Spinal cord (tissue), 10 donors: ENCODE measurements around the gene NAE1. TPM values are rescaled to one million over a fixed set of nuclear protein-coding genes. Genes with fewer than 3 reads are reported as not detected.

Experiments used
- DNase-seq, 6 donors: peaks; one replicate each; pipeline versions ENCODE4 v3.0.0 to v3.0.0-alpha.2; 2013 to 2015; ENCODE audit warnings: low spot score in 6 of 6, low read depth in 4 of 6
- H3K27ac ChIP-seq: one replicate; pipeline ENCODE4 v1.5.1; 2013; ENCODE audit warnings: low read depth, low read length, control low read depth
- H3K27me3 ChIP-seq: one replicate; pipeline ENCODE4 v1.6.1; 2013; ENCODE audit warnings: low read length; ENCODE audit not compliant: control insufficient read depth, insufficient read depth
- H3K36me3 ChIP-seq: one replicate; pipeline ENCODE4 v1.6.1; 2013; ENCODE audit warnings: low read length; ENCODE audit not compliant: control insufficient read depth, insufficient read depth
- H3K4me1 ChIP-seq: one replicate; pipeline ENCODE4 v1.6.1; 2013; ENCODE audit warnings: low read length; ENCODE audit not compliant: control insufficient read depth, insufficient read depth
- H3K4me3 ChIP-seq: one replicate; pipeline ENCODE4 v1.5.1; 2013; ENCODE audit warnings: low read depth, low read length, control low read depth
- H3K9me3 ChIP-seq: one replicate; pipeline ENCODE4 v1.6.1; 2013; ENCODE audit warnings: low read length; ENCODE audit not compliant: control insufficient read depth, insufficient read depth
- WGBS: methylation state at CpG from one replicate; pipeline ENCODE4 v1.1.5; 2013; ENCODE audit warnings: missing lambda C conversion rate; ENCODE audit not compliant: insufficient coverage; 5-methylcytosine and 5-hydroxymethylcytosine counted together
- polyA plus RNA-seq, 2 donors: library from polyadenylated mRNA; unstranded; fragments of 120-200 nt; gene quantifications; one replicate each; pipeline ENCODE4 v1.2.1, GENCODE V29; 2013; ENCODE audit not compliant: insufficient read length in 2 of 2
- total RNA-seq, 2 donors: library from RNA; depleted of rRNA in 1 of 2; stranded (reverse); fragments of 120-200 nt in 1 of 2; fragments of >200 nt in 1 of 2; gene quantifications; one replicate each; pipeline versions ENCODE4 v1.2.3 to v1.2.4, GENCODE V29; 2013 to 2014
- donor health status: healthy.

Gene NAE1
- total and polyA plus RNA-seq, 4 donors, result 79.4 to 93.5 (median 89.1) TPM

GRCh38 chr16:66851166-66851964 lies 20.6 kb upstream of the NAE1 start:
- Histone ChIP-seq H3K36me3 (no peaks in the 10 kb centered on the region), H3K9me3 (no peaks in the 10 kb centered on the region), H3K4me3 (no peak overlapping the region), H3K27me3 (peaks cover 6% of the 10 kb centered on the region), H3K27ac (no peak overlapping the region), H3K4me1 (no peaks in the 10 kb centered on the region)
- no peak for DNase-seq
- 87% methylated on average over 12 of the region's 13 CpGs for WGBS

- Histone ChIP-seq H3K36me3 (no peaks in the 10 kb centered on the region), H3K27me3 (peaks cover 15% of the 10 kb centered on the region), H3K9me3 (no peaks in the 10 kb centered on the region), H3K4me1 (peaks cover 1% of the 10 kb centered on the region), H3K27ac (no peak overlapping the region), H3K4me3 (no peak overlapping the region)
- 89% methylated on average over 6 of the region's 14 CpGs for WGBS
- DNase-seq, result no peak
Measured at GRCh38 chr16:66850115-66850815, 19.5 kb upstream of the NAE1 start.

GRCh38 chr16:66849549-66849948 lies 18.8 kb upstream of the NAE1 start:
- Histone ChIP-seq H3K4me1 (peaks cover 8% of the 10 kb centered on the region), H3K4me3 (no peak overlapping the region), H3K36me3 (no peaks in the 10 kb centered on the region), H3K27me3 (peaks cover 22% of the 10 kb centered on the region), H3K27ac (no peak overlapping the region), H3K9me3 (no peaks in the 10 kb centered on the region)
- 78% methylated on average over 3 of the region's 4 CpGs for WGBS
- no peak for DNase-seq

- 88% methylated on average over 2 of the region's 2 CpGs for WGBS
- Histone ChIP-seq H3K4me3 (no peak overlapping the region), H3K27ac (no peak overlapping the region), H3K36me3 (no peaks in the 10 kb centered on the region), H3K9me3 (no peaks in the 10 kb centered on the region), H3K4me1 (peaks cover 13% of the 10 kb centered on the region), H3K27me3 (peaks cover 26% of the 10 kb centered on the region)
- DNase-seq, result no peak
Measured at GRCh38 chr16:66849021-66849420, 18.2 kb upstream of the NAE1 start.

DNA sequence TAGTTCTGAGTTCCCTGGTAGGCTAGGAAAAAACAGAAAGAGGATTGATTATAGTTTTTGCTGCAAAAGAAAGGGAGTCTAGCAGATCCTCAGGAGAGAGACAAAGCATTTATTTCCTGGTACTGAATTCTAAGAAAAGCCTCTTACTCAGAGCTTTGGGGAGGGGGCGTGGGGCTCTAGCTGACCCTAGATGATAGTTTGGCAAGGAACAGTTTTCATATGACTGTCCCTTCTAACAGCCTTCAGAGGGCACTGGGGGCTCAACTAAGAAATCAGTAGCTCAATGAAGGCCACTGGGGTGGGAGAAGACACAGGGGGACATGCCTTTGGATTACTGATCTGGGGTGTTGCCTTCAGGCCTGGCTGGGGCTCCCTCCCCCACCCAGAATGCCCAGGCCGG lies 17.4 kb upstream of the NAE1 start:
- no peak for DNase-seq
- no peak overlapping the region for H3K4me3 ChIP-seq
- no peaks in the 10 kb centered on the region for H3K36me3 ChIP-seq
- H3K27ac ChIP-seq, result no peak overlapping the region
- H3K4me1 ChIP-seq, result peaks cover 16% of the 10 kb centered on the region
- peaks cover 32% of the 10 kb centered on the region for H3K27me3 ChIP-seq
- WGBS, result 88% methylated on average over 1 of the region's 2 CpGs
- no peaks in the 10 kb centered on the region for H3K9me3 ChIP-seq

GRCh38 chr16:66847533-66848067 lies 16.8 kb upstream of the NAE1 start:
- no CpG with 5 or more reads among the region's 6 CpGs for WGBS
- peaks cover 37% of the 10 kb centered on the region for H3K27me3 ChIP-seq

DNA sequence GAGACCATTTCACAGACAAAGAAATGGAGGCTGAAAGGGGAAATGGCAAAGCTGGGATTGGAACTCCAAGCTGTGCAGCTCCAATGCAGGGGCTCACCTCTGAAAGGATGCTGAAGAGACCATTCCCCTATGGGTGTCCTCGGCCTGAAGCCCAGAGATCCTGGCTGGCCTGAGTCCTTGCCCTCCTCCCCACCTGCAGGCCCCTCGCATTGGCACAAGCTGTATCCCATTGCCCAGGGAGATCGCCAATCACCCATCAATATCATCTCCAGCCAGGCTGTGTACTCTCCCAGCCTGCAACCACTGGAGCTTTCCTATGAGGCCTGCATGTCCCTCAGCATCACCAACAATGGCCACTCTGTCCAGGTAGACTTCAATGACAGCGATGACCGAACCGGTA lies 16.1 kb upstream of the NAE1 start:
- peaks cover 40% of the 10 kb centered on the region for H3K27me3 ChIP-seq
- H3K27ac ChIP-seq, result no peak overlapping the region
- H3K9me3 ChIP-seq, result no peaks in the 10 kb centered on the region
- no peak for DNase-seq
- WGBS, result 85% methylated on average over 6 of the region's 6 CpGs
- no peak overlapping the region for H3K4me3 ChIP-seq
- H3K36me3 ChIP-seq, result no peaks in the 10 kb centered on the region
- H3K4me1 ChIP-seq, result peaks cover 16% of the 10 kb centered on the region

More at GRCh38 chr16:66847533-66848067, 16.8 kb upstream of the NAE1 start:
- Histone ChIP-seq H3K4me3 (no peak overlapping the region), H3K4me1 (peaks cover 16% of the 10 kb centered on the region), H3K36me3 (no peaks in the 10 kb centered on the region), H3K9me3 (no peaks in the 10 kb centered on the region), H3K27ac (no peak overlapping the region)
- no peak for DNase-seq

- DNase-seq, result no peak
- peaks cover 16% of the 10 kb centered on the region for H3K4me1 ChIP-seq
- no peak overlapping the region for H3K4me3 ChIP-seq
- WGBS, result 80% methylated on average over 1 of the region's 1 CpG
- no peaks in the 10 kb centered on the region for H3K36me3 ChIP-seq
- no peaks in the 10 kb centered on the region for H3K9me3 ChIP-seq
- H3K27ac ChIP-seq, result no peak overlapping the region
- H3K27me3 ChIP-seq, result peaks cover 40% of the 10 kb centered on the region
Measured at GRCh38 chr16:66846266-66846665, 15.5 kb upstream of the NAE1 start.

DNA sequence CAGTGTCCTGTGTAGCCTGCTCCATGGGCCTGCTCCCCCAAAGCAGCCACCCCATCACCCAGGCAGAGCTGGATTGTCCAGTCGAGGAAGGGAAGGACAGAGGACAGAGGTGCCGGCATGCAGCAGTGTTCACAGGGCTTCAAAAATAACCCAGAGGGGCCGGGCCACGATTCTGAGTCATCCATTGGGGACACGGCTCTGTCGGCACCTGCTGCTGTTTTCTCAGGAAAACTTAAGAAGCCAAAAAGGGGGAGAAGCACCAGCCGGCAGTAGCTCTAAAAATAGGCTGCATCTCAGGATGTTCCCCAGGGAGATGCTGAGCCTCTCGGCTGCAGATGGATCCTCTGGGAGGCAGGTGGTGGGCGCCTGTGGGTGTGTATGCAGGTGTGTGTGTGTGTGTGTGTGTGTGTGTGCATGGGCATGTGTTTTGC lies 15.0 kb upstream of the NAE1 start:
- no peak overlapping the region for H3K4me3 ChIP-seq
- H3K36me3 ChIP-seq, result no peaks in the 10 kb centered on the region
- peak in 2 of 6 donors; percentile 33 to 55 for DNase-seq
- peaks cover 16% of the 10 kb centered on the region for H3K4me1 ChIP-seq
- 48% methylated on average over 9 of the region's 9 CpGs for WGBS
- H3K9me3 ChIP-seq, result no peaks in the 10 kb centered on the region
- no peak overlapping the region for H3K27ac ChIP-seq
- peaks cover 40% of the 10 kb centered on the region for H3K27me3 ChIP-seq
